ENCODE results near the gene TNIP2. TPM values are rescaled to one million over a fixed set of nuclear protein-coding genes. Genes with fewer than 3 reads are reported as not detected.
A peak's percentile ranks its signal among the peaks of the same experiment; 100 is the strongest.

Gene TNIP2
- total RNA-seq, 1 donor from 2014 or later: 6.1 TPM

GRCh38 chr4:2794486-2795299 lies 38.6 kb upstream of the TNIP2 start:
- DNase-seq (ENCODE audit: low spot score in 2 of 2) (no peak), FAIRE-seq (no peak)

GRCh38 chr4:2793586-2794485 lies 37.7 kb upstream of the TNIP2 start:
- FAIRE-seq (no peak), DNase-seq (ENCODE audit: low spot score in 2 of 2) (no peak)

- no peak for FAIRE-seq
These were observed 36.8 kb upstream of the TNIP2 start, which contains the start of gene SH3BP2 for GRCh38 chr4:2792711-2793585. Gene SH3BP2 (plus strand): TSS chr4:2793085. CDS start chr4:2820618, 27,533 bp downstream.

GRCh38 chr4:2792396-2792710 lies 36.2 kb upstream of the TNIP2 start:
- no peak for DNase-seq (ENCODE audit: low spot score in 2 of 2)
- FAIRE-seq: no peak

More at GRCh38 chr4:2792711-2793585, 36.8 kb upstream of the TNIP2 start, which contains the start of gene SH3BP2:
- DNase-seq (ENCODE audit: low spot score in 2 of 2): peak; percentile 69 to 85

GRCh38 chr4:2791518-2792395 lies 35.6 kb upstream of the TNIP2 start:
- no peak for FAIRE-seq
- DNase-seq (ENCODE audit: low spot score in 2 of 2): no peak

- DNase-seq (ENCODE audit: low spot score in 2 of 2) (no peak), FAIRE-seq (no peak)
These were observed 34.7 kb upstream of the TNIP2 start for GRCh38 chr4:2790583-2791517.

- no peak for FAIRE-seq
- no peak for DNase-seq (ENCODE audit: low spot score in 2 of 2)
These were observed 33.9 kb upstream of the TNIP2 start for GRCh38 chr4:2789793-2790582.

- FAIRE-seq: no peak
- DNase-seq (ENCODE audit: low spot score in 2 of 2): no peak
These were observed 33.2 kb upstream of the TNIP2 start for GRCh38 chr4:2789351-2789750.

- DNase-seq (ENCODE audit: low spot score in 2 of 2) (peak in 1 of 2 donors; percentile 67), FAIRE-seq (no peak)
These were observed 32.5 kb upstream of the TNIP2 start for GRCh38 chr4:2788532-2789103.

GRCh38 chr4:2788101-2788500 lies 32.0 kb upstream of the TNIP2 start:
- DNase-seq (ENCODE audit: low spot score in 2 of 2): no peak
- no peak for FAIRE-seq

GRCh38 chr4:2787230-2788100 lies 31.3 kb upstream of the TNIP2 start:
- DNase-seq (ENCODE audit: low spot score in 2 of 2) (peak in 1 of 2 donors; percentile 54), FAIRE-seq (no peak)

- DNase-seq (ENCODE audit: low spot score in 2 of 2) (no peak), FAIRE-seq (no peak)
These were observed 30.7 kb upstream of the TNIP2 start for GRCh38 chr4:2786794-2787229.

GRCh38 chr4:2786152-2786671 lies 30.1 kb upstream of the TNIP2 start:
- no peak for DNase-seq (ENCODE audit: low spot score in 2 of 2)
- FAIRE-seq: no peak

- DNase-seq (ENCODE audit: low spot score in 2 of 2): no peak
- FAIRE-seq: no peak
These were observed 29.5 kb upstream of the TNIP2 start for GRCh38 chr4:2785613-2786012.

- FAIRE-seq: no peak
- no peak for DNase-seq (ENCODE audit: low spot score in 2 of 2)
These were observed 27.7 kb upstream of the TNIP2 start for GRCh38 chr4:2783790-2784189.

GRCh38 chr4:2781911-2782310 lies 25.8 kb upstream of the TNIP2 start:
- no peak for FAIRE-seq
- no peak for DNase-seq (ENCODE audit: low spot score in 2 of 2)

Data from frontal cortex (tissue), 4 donors.